Stimulated activated CD8-positive, alpha-beta memory T cell treated with anti-CD3 and anti-CD28 coated beads, Interleukin-4, amount 100 ng/mL, for 24 hours (primary cell): Measurements from ENCODE around the gene DDIT4.
"Not testable (repeated sequence)": the region's sequence is repeated elsewhere in the genome, so short reads cannot be mapped to it uniquely, and the experiment has no call there.

ENCODE experiments used
- DNase-seq: peaks from one replicate; pipeline ENCODE4 v3.0.0-alpha.2; 2020; ENCODE audit warnings: low read depth

DDIT4 gene

DNA sequence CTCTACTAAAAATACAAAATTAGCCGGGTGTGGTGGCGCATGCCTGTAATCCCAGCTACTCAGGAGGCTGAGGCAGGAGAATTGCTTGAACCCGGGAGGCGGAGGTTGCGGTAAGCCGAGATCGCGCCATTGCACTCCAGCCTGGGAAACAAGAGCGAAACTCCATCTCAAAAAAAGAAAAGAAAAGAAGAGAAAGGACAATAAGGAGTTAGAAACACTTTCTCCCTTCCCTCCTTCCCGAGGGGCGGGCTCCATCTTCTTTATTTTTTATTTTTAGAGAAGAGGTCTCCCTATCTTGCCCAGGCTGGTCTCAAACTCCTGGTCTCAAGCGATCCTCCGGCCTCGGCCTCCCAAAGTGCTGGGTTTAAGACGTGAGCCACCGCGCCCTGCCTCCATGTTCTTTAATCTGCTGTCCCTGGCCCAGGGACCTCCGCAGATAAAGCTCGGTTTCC, 23.1 kb downstream of the DDIT4 start:
- DNase-seq: not testable (repeated sequence)

DNA sequence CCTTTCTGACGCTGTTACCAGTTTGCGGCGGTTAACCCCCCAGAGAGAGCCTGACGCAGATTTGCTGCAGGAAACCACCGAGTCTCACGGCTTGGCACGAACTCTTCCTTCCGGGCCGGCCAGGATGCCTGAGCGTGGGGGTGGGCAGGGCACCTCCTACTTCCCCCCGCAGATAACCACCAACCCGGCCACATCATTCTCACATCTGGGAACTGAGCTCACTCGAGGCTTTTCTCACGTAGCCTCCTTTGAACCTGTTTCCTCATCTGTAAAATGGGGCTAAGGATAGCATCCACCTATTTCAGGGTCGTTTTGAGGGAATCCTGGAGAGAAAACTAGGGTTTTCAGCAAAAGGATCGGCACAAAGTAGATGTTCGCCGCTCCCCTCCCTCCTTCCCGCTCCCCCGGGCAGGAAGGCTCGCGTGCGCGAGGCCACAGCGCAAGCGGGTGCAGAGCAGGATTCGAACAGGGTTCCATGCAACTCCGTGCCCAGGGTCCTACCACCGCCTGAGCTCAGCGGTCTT, 23.6 kb downstream of the DDIT4 start:
- DNase-seq: peak; percentile 91

DNA sequence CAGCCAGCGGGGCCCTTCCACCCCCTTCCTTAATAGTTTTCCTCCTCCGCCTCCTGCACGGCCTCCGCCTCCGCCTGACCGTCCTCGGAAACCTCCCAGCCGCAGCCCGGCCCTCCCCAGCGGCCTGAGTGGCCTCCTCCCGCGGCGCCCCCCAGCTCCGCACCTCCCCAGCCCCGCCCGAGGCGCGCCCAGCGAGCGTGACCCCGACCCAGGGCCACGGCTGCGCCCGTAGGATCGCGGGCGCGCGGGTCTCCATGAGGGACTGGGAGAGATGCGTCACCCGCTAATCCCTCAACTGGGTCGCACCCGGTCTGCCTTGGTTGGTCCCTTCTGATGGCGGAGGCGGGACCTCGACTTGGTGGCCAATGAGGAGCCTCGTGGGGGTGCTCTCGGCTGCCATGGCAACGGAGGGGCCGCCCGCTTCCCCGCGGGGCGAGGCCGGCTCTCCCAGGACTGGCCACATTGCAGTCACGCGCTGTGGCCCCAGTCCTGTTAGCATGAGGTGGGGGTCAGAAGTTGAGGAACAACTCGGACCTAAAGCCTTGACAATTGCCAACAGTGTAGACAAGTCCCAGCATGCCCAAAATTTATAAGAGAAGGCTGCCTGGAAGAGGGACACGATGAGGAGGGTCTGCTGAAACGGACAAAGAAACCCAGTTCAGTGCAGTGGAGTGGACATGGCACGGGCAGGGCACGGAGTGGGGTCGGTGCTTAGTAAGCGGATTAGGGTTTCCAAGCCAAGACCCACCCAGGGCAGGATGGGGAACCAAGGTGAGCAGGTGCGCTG, 24.3 kb downstream of the DDIT4 start:
- peak; percentile 86 for DNase-seq

DNA sequence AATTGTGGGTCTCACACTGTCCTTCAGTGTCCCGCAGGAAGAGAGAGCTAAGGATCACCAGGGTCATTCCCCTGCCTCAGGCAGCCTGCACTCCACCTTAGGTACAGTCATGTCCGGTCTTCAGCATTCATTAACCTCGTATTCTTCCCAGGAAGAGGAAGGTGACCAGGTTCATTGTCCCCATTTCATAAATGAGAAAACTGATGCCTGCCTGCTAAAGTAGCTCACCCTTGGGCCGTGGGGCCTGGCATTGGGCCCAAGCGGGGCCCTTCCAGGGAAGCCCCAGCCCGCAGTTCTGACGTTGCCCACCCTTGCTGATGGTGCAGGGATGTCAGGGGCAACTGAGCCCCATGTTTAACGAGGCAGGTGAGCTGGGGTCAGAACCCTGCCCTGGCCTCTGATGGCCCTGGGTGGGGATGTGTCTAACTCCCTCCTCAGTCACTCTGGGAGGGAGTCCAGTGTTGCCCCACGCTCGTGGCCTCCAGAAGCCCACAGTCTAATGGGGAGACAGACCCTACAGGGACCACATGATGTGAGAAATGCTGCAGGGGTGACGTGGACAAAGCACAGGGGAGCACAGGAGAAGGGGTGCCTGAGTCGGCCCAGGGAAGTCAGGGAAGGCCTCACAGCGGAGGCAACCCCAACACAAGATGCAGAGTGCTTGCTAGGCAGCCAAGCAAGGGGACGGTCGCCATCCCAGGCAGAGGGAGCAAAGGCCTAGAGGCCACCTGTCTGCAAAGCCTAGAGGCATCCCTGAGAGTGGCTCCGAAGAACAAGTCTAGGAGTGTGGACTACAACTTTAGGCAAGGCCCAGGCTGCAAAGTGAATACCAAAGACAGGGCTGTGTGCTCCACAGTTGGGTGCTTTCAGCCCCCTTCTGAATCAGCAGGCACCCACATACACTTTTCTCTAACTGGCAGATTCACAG, 25.1 kb downstream of the DDIT4 start:
- no peak for DNase-seq

DNA sequence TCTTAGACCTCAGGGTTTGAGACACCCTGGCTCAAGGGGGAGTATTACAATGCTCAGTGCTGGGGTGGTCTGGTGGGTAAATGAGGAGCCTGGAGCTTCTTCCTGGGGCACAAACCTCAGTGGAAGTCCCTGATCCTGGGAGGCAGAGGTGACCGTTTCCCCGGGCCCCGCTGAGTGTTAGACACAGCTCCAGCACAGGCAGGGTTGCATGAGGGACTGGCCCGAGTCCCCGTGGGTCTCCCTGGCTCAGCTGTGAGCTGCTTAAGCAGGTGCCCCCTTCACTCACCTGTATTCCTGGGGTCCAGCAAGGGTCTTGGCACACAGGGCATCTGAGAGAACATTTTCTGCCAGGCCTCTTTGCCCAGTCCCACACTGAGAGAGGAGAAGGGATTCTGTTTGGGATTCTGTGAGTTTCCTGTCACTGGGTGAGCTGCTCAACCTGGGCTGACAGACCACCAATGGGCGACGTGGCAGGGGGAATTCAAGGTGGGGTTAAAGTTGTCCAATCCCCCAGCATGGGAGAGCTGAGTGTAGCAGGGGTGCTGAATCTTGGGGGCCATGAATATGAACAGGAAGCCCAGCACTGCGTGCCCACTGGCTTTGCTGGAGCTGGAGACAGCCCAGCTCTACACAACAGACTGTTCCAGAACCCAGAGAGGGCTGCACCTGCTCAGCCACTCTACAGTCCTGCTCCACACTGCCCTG, 29.9 kb downstream of the DDIT4 start:
- no peak for DNase-seq

DNA sequence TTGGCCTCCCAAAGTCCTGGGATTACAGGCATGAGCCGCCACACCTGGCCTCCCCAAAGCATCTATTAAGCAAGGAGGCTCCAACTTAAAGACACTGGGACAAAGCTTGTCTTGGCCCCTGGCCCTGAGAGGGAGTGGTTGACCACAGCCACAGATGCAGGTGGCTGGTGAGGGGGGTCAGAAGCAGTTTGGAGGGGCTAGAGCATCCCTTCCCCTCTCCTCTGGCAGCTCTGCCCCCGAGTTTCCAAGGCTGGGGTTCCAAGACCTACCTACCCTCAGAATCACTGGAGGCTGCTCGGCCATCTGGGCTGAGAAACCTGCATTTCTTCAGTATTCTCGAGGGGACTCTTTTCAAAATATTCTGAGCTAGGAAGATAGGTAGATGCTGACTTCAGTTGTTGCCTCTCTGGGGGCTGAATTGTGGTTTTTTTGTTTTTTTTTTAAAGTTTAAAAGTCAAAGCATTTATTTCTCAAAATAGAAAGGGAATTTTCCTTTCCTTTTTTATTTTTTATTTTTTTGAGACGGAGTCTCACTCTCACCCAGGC, 32.6 kb downstream of the DDIT4 start:
- DNase-seq: no peak

DNA sequence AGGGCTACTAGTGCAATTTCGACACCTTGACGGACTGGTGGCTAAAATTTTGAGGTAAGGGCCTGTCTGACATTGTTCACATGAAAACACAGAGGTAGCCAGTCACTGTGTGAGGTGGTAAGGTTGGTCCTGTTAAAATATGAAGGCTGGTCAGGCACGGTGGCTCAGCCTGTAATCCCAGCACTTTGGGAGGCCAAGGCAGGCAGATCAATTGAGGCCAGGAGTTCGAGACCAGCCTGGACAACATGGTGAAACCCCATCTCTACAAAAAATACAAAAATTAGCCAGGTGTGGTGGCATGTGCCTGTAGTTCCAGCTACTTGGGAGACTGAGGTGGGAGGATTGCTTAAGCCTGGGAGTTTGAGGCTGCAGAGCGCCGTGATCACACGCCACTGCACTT, 34.0 kb downstream of the DDIT4 start:
- DNase-seq: not testable (repeated sequence)

DNA sequence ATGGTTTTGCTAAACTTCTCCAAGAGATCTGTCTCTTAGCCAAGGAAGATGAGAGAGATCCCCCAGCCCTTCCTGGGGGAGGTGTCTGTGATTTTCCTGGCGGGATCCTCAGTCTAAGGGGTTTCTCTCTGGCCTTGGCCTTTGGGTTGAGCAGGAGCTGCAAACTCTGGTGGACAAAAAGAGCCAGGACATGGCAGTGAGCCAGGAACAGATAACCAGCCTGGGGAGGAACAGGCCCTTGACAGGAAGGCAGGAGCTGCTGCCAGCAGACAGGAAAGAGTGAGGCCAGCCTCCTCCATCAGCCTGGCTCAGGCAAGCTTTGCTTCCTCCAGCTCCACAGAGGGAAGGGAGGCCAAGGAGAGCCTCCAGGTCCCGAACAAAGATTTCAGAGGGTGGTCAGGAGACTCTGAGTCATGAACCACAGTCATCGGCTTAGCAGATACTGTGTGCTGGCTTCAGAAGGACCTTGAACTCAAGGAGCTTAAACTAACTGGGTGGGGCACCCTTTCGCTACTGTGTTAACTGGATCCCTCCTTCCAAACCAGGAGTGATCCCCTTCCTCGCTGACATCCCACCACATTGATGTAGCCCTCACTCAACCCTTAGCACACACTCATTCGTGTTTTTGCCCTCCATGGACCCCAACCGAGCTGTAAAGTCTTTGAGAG, 34.7 kb downstream of the DDIT4 start:
- DNase-seq: no peak

DNA sequence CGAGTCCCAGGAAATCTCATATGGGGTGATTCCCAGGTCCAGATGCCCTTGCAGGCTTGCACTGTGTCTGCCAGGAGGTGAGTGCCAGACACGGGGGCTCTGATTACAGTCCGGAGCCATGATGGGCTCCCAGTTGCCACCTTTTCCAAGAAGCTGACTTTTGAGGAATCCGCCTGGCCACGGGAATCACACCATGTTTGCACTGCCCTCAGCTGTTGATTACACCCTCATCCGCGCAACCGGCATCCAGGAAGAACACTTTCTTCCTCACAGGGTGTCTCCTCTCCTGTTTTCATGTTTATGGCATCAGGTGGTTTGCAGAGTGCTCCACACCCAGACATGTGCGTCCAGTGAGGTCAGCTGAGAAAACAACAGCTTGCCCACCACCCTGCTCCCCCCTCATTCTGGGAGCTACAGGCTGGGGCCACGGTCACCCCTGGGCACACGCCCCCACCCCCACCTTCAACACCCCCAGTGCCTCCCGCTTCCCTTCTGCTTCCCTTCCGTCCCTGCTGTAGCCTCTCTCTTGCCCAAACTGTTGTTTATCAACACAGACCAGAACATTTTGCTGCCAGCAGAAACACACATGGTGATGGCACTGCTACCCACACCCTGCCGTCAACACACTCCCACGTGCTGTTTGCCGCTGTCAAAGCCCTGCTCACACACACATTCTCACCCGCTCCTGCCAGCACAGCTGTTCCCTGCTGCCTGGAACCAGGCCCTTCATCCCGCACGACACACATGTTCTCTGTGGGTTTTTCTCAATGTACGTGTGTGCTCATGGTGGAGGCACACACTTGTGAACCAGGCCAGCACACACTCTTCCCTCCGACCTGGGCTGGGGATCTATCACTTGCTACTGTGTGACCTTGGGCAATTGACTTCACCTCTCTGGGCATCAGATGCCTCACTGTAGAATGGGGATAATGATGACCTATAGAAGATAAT, 35.8 kb downstream of the DDIT4 start:
- no peak for DNase-seq

DNA sequence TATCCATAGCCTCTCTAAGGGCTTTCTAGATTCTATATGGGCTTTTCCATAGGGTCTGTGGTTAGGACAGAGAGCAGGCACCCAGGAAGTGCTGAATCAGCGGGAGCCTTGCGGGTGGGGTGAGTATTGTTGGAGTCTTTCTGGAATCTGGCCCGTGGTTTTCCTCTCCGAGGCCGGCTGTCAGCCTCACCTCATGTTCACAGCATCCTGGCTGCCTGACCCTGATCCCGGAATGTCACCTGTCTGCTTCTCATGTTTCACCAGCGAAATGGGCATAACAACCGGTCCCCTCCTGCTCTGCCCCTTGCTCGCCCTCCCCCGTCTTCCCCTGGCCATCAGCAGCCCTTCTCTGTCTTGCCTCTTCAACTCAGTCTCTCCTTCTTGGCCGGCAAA, 36.5 kb downstream of the DDIT4 start:
- no peak for DNase-seq

DNA sequence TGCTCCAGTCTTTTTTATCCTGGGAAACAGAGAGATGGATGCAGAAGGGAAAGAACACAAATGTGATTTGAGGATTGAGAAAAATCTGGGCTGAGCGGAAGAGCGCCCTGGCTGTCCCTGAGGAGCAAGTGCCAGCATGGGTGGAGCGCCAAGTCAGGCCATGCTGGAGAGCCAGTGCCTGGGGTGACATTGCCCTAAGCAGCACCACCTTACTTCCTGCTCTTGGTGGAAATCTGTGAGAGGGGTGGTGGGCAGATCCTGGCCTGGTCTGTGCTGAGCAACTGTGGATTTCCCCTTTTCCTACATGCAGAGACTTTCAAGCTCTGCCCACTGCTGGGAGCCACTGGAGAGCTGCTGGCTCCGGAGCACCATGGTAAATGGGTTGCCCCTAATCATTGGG, 36.9 kb downstream of the DDIT4 start:
- DNase-seq: no peak

DNA sequence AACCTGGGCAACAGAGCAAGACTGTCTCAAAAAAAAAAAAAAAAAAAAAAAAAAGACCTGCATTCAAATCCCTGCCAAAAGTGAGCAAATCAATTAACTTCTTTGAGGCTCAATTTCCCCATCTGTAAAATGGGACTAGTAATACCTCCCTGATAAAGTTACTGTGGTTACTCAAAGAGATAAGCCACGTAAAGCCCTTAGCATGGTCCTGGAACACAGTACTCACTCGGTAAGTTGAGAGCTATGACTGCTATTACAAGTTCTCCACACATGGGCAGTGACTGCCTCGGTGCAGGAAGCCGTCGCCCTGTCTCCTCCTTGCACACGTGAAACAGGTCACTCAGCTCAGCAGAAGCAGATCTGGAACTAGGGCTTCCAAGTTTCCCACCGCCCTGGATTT, 37.9 kb downstream of the DDIT4 start:
- DNase-seq: no peak

DNA sequence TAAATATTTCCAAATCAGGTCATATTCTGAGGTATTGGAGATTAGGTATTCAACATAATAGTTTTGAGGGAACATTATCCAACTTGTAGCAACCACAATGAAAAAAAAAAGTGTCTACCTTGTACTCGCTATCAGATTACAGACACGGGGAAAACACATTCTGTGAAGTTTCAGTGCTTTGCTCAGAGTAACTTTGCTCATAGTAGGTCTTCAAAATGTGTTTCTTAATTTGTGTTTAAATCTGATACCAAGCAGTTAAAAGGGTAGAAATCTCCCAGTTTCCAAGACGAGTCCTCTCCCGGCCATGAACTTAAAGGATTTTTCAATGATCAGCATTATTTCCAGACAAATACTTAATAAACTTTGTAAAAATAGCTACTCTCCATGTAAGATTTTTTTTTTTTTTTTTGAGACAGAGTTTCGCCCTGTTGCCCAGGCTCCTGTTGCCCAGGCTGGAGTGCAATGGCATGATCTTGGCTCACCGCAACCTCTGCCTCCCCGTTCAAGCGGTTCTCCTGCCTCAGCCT, 39.2 kb downstream of the DDIT4 start:
- no peak for DNase-seq

DNA sequence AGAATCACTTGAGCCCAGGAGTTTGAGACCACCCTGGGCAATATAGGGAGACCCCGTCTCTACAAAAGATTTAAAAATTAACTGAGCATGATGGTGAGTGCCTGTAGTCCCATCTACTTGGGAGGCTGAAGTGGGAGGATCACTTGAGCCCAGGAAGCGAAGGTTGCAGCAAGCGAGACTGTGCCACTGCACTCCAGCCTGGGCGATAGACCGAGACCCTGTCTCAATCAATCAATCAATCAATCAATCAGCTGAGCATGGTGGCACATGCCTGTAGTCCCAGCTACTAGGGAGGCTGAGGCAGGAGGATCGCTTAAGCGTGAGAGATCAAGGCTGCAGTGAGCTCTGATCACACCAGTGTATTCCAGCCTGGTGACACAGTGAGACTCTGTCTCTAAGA, 40.5 kb downstream of the DDIT4 start:
- DNase-seq: no peak

DNA sequence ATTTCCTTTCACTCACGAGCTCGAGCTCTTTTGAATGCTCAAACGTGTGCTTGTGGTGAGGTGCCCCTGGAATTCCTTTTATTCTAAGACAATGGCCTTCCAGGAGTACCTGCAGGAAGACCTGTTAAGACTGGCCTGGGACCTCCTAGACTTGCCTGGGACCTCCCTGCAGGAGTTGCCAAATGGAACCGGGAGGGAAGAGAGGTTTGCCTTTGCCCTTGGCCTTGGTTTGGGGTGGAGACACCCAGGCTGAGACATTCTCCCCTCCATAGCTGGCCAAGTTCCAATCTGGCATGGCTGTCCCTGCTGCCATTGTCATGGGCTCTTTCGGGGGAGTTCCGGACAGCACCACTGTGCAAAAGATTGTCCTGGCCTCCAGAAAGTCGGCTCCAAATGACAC, 41.3 kb downstream of the DDIT4 start:
- DNase-seq: no peak

DNA sequence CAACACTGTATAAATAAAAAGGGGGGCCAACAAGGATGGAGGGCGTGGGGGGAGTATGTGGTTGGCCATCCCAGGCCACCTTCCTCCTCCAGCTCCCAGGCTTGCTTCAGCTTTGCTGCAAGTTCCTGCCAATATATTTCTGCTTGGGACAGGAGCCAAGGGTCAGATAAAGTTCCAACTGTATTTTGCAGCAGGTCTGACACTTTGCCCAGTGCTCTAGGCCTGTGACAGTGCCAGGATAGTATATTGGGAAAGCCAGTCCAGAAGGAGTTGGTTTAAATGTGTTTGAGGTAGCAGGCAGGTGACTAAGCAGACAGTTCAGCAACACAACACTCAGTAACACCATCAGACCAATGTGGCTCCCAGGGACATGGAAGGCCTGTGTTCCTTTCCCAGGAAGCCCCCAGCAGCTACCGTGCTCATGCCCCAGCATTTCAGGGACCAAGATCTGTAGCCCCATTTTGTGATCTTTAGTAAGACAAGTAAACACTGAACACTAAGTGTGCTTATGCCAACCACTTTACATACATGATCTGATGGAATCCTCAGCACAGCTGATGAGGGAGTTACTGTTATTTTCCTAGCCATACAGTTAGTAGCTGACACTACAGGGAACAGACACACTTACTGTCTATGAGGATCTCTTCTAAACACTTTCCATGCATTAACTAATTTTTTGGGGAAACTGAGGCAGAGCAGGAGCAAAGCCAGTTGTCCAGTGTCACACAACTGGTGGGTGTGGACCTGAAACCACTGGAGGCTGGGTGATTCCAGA, 42.1 kb downstream of the DDIT4 start:
- DNase-seq: no peak

DNA sequence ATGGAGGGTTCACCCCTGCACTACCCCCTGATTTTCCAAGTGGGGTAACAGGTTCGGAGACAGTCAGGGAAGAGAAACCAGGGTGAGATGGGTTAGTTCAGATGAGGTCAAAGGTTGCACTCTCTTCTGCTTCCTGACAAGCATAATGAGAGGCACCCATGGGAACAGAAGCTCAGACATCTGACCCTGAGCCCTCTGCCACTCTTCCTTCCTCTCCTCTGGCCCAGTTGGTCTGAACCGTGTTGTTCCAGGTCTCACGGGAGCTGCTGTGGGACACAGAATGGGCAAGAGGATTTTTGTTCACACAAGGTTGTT, 42.6 kb downstream of the DDIT4 start:
- no peak for DNase-seq

DNA sequence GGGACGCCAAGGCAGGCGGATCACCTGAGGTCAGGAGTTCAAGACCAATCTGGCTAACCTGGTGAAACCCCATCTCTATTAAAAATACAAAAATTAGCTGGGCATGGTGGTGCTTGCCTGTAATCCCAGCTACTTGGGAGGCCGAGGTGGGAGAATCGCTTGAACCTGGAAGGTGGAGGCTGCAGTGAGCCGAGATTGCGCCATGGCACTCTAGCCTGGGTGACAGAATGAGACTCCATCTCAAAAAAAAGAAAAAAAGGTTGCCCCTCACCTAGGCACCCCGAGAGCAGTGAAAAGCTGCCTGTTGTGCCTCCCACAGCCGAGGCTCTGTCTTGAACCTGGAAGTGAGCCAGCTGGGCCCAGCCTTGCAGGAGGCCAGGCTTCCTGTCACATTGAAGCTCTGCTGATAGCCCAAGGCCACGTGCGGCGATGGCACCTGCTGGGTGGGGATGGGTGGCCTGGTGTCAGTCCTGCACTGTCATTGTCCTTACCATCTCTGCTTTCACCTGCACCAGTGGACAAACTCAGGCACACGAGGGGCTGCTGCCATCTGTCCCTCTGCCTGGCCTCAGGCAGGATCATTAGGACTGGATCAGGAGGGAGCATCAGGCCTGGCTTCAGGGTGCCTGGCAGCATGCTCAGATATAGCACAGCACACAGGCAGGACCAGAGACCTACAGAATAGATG, 43.2 kb downstream of the DDIT4 start:
- DNase-seq: no peak
